GM19468 (cell line): ENCODE data around the gene APOA5.
"Not testable (repeated sequence)": the region's sequence is repeated elsewhere in the genome, so short reads cannot be mapped to it uniquely, and the experiment has no call there.

Experiments
- ATAC-seq: cut with Tn5 transposase; IDR thresholded peaks from one replicate; pipeline ENCODE4 v1.9.1; 2021; ENCODE audit warnings: mild to moderate bottlenecking, moderate library complexity, moderate number of reproducible peaks; ENCODE audit not compliant: unreplicated experiment; ENCODE audit errors: extremely low read depth

APOA5 gene

GRCh38 chr11:116801662-116802061 is 10.0 kb upstream of the APOA5 start:
- ATAC-seq = not testable (repeated sequence)

GRCh38 chr11:116800610-116801009 is 8.9 kb upstream of the APOA5 start:
- ATAC-seq = no peak

- ATAC-seq = no peak
These were observed 6.7 kb upstream of the APOA5 start for GRCh38 chr11:116798368-116798767.

GRCh38 chr11:116797816-116798215 is 6.1 kb upstream of the APOA5 start:
- no peak for ATAC-seq

GRCh38 chr11:116796548-116796947 is 4.9 kb upstream of the APOA5 start:
- no peak for ATAC-seq

GRCh38 chr11:116794851-116795250 is 3.2 kb upstream of the APOA5 start:
- ATAC-seq = no peak

- no peak for ATAC-seq
These were observed 2.1 kb upstream of the APOA5 start for GRCh38 chr11:116793772-116794097.

GRCh38 chr11:116792869-116793771 is 1.4 kb upstream of the APOA5 start:
- ATAC-seq = no peak

- no peak for ATAC-seq
These were observed 627 bp upstream of the APOA5 start for GRCh38 chr11:116792144-116792868.

GRCh38 chr11:116791002-116791812 is 472 bp downstream of the APOA5 start:
- no peak for ATAC-seq

GRCh38 chr11:116790167-116791001 is 1.3 kb downstream of the APOA5 start:
- no peak for ATAC-seq

- no peak for ATAC-seq
These were observed 2.7 kb downstream of the APOA5 start for GRCh38 chr11:116788975-116789374.

GRCh38 chr11:116788534-116788933 is 3.1 kb downstream of the APOA5 start:
- ATAC-seq = no peak

- peak; percentile 74 for ATAC-seq
These were observed 3.7 kb downstream of the APOA5 start, which contains the start of gene ZPR1 for GRCh38 chr11:116787786-116788486. ZPR1 (minus strand) TSS chr11:116788023; CDS start chr11:116787990, 33 bp downstream.

- no peak for ATAC-seq
These were observed 4.3 kb downstream of the APOA5 start for GRCh38 chr11:116787436-116787785.

- no peak for ATAC-seq
These were observed 4.7 kb downstream of the APOA5 start for GRCh38 chr11:116786966-116787365.

GRCh38 chr11:116786326-116786725 is 5.4 kb downstream of the APOA5 start:
- ATAC-seq = no peak

GRCh38 chr11:116782728-116783127 is 9.0 kb downstream of the APOA5 start:
- no peak for ATAC-seq

GRCh38 chr11:116778556-116778955 is 13.1 kb downstream of the APOA5 start:
- ATAC-seq = no peak
